Measurements from ENCODE around the gene RNU1-4. TPM values are rescaled to one million over a fixed set of nuclear protein-coding genes. Genes with fewer than 3 reads are reported as not detected.
"Not testable (repeated sequence)": the region's sequence is repeated elsewhere in the genome, so short reads cannot be mapped to it uniquely, and the experiment has no call there.

RNU1-4 gene
- total RNA-seq, 1 donor from 2014 or later, result 3,598 TPM

DNA sequence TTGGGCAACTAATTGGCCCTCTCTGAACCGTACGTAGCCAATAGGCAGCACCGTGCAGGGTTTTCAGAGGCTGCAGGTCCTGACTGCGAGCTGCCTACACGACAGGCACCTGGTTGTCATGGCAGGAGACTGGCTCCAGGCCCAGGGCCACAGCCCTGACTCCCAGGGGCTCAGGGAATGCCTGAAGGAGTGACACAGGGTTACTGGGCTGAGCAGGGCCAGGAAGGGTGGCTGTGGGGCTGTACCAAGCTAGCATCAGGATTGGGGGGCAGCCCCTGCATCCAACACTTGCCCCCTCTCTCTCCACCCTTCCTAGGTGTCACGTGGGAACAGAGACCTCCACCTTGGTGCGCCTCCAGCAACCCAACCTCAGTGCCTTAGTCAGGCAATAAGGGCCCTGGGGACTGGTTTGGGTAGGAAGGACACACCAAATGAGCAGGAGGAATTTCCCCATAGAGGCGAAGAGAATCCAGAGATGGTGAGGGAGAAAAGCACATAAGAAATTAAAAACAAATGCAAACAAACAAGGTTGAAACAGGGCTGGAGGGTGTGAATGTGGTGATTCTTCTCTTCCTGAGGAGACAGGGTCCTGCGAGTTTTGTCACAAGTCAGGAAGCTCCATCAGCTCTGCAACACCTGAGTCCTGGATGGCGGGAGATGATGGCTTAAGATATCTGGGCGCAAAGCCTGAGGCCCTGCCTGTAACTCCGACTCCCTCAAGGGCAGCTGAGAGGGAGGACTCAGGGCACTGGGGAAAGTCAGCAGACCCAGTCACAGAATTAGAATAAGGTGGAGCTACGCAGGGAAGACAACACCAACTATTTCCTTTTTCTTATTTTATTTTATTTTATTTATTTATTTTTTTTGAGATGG lies 19.7 kb upstream of the RNU1-4 start:
- Mint-ChIP-seq H3K9me3 (ENCODE audit: unreplicated experiment) (peaks cover 16% of the 10 kb centered on the region), H3K4me1 (ENCODE audit: low read depth, unreplicated experiment) (peaks cover 33% of the 10 kb centered on the region), H3K27me3 (ENCODE audit: unreplicated experiment) (peaks cover 12% of the 10 kb centered on the region), H3K36me3 (ENCODE audit: unreplicated experiment) (peaks cover 3% of the 10 kb centered on the region), H3K4me3 (ENCODE audit: unreplicated experiment) (no peak overlapping the region), H3K27ac (ENCODE audit: unreplicated experiment) (no peak overlapping the region)
- no peak for DNase-seq
- TF ChIP-seq, protein P1, sequence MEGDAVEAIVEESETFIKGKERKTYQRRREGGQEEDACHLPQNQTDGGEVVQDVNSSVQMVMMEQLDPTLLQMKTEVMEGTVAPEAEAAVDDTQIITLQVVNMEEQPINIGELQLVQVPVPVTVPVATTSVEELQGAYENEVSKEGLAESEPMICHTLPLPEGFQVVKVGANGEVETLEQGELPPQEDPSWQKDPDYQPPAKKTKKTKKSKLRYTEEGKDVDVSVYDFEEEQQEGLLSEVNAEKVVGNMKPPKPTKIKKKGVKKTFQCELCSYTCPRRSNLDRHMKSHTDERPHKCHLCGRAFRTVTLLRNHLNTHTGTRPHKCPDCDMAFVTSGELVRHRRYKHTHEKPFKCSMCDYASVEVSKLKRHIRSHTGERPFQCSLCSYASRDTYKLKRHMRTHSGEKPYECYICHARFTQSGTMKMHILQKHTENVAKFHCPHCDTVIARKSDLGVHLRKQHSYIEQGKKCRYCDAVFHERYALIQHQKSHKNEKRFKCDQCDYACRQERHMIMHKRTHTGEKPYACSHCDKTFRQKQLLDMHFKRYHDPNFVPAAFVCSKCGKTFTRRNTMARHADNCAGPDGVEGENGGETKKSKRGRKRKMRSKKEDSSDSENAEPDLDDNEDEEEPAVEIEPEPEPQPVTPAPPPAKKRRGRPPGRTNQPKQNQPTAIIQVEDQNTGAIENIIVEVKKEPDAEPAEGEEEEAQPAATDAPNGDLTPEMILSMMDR (IDR thresholded peaks at IDR 0.05; ENCODE audit: partially characterized antibody, unreplicated experiment), result no peak

DNA sequence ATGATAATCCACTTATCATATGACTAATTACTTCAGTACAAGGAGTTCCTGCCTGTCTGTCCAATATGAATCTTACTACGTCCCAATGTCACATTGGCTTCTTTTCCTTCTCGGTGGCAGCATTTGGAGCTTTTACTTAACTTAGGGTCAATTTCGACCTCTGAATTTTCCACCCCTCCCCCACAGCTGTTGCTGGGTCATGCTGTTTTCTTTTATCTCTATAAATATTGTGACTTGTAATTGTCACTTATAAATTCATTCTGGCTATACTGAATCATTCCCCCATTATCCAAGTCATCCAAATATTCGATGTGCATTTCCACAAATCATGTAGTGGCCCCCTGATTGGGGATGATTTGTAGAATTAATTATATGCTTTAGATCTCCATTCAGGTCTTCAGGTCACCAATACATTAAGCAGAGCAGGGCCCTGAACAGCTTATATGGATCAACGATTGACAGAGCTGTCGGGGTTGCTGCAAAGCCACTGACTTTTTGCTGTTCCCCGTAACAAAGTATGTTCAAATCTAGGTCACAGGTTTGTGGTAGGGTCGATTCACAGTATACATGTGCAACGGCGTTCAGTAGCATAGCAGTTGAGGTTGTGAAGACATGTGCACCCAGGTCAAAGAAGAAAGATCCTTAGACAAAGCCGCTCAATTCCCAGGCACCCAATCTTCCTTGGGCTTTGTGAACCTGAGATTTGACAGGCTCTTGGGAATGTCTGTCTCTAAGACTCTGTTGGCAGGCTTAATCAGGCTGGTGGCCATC lies 18.3 kb upstream of the RNU1-4 start:
- Mint-ChIP-seq H3K27ac (ENCODE audit: unreplicated experiment) (no peak overlapping the region), H3K4me3 (ENCODE audit: unreplicated experiment) (no peak overlapping the region), H3K27me3 (ENCODE audit: unreplicated experiment) (peaks cover 11% of the 10 kb centered on the region), H3K4me1 (ENCODE audit: low read depth, unreplicated experiment) (peaks cover 32% of the 10 kb centered on the region), H3K9me3 (ENCODE audit: unreplicated experiment) (peaks cover 11% of the 10 kb centered on the region), H3K36me3 (ENCODE audit: unreplicated experiment) (peaks cover 2% of the 10 kb centered on the region)
- DNase-seq, result no peak
- TF ChIP-seq, protein P1 (IDR thresholded peaks at IDR 0.05; ENCODE audit: partially characterized antibody, unreplicated experiment), result no peak

DNA sequence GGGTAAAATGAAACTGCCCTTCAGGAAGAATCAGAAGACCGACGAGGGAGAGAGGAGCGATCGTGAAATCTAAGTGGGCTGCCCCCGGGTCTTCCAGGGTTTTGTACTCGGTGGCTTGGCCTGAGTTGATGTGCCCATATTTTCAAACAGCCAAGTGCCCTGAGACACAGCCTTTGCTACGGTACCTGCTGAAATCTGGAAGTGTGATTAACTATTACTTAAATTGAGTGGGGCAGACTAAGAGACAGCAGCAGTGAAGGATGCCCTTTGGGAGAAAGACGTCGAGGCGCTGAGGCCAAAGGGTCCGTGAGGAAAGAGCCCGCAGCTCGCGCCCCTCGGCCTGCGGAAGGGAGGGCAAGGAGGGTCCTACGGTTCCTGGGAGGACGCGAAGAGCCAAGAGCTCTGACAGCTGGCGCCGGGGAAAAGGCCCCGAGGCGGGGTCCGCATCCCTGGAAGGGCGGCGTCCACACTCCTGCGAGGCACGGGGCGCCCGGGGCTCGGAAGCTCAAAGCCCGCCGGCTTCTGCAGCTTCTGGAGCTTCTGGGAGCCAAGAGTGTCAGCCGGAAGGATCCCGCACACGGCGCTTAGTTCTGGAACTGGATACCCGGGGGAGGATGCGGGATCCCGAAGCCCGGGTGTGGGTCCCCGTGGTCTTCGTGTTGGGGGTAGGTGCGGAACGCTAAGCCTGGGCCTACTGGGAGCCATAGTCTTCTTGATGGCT lies 15.4 kb upstream of the RNU1-4 start:
- TF ChIP-seq, protein P1 (IDR thresholded peaks at IDR 0.05; ENCODE audit: partially characterized antibody, unreplicated experiment), result no peak
- peak; percentile 42 for DNase-seq
- H3K27ac Mint-ChIP-seq (ENCODE audit: unreplicated experiment), result no peak overlapping the region

DNA sequence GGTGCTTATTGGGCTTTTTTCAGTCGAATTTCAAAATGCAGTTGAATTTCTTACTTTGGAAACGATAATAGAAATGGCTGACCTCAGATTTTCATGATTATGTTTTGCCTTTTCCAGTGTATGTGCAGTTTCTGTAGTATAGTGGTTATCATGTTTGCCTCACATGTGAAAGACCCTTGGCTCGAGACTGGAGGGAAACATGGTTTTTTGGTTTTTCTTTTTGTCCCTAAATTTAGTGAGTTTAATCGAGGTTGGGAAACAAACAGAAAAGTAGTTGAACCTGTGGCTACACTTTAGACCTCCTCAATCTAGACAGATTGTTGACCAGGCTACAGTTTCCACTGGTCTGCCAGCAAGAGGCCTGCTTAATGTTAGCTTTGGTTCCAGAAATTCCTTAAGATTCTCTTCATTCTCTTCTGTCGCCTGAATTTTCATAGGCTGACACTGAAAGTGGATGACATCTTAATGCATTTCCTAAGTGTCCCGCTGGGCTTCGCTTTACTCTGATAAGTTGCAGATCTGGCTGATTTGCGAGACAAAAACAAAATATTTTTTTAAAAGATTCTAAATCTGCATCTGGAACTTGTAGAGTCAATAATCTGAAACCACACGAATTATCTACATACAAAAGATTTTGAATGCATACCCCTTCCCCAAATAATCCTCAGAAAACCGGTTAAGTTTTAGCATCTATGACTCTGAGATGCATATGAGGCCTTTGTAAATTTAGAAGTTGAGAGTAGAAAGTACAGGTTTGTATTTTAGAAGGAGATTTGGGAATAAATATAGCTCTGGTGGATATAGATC lies 14.7 kb upstream of the RNU1-4 start:
- H3K27me3 Mint-ChIP-seq (ENCODE audit: unreplicated experiment); DNase-seq; H3K27ac Mint-ChIP-seq (ENCODE audit: unreplicated experiment); H3K9me3 Mint-ChIP-seq (ENCODE audit: unreplicated experiment); H3K36me3 Mint-ChIP-seq (ENCODE audit: unreplicated experiment); H3K4me3 Mint-ChIP-seq (ENCODE audit: unreplicated experiment): not testable (repeated sequence)
- peaks cover 17% of the 10 kb centered on the region for H3K4me1 Mint-ChIP-seq (ENCODE audit: low read depth, unreplicated experiment)

More for the DNA sequence above, 15.4 kb upstream of the RNU1-4 start:
- H3K4me3 Mint-ChIP-seq (ENCODE audit: unreplicated experiment), result no peak overlapping the region
- H3K36me3 Mint-ChIP-seq (ENCODE audit: unreplicated experiment), result no peaks in the 10 kb centered on the region
- peaks cover 3% of the 10 kb centered on the region for H3K27me3 Mint-ChIP-seq (ENCODE audit: unreplicated experiment)
- peaks cover 19% of the 10 kb centered on the region for H3K4me1 Mint-ChIP-seq (ENCODE audit: low read depth, unreplicated experiment)
- H3K9me3 Mint-ChIP-seq (ENCODE audit: unreplicated experiment), result peaks cover 2% of the 10 kb centered on the region

Data from glutamatergic neuron (in vitro differentiated cells).